Tongue (tissue), 2 donors: ENCODE data around the gene TNNT3. TPM values are rescaled to one million over a fixed set of nuclear protein-coding genes. Genes with fewer than 3 reads are reported as not detected.
"Not testable (repeated sequence)": the region's sequence is repeated elsewhere in the genome, so short reads cannot be mapped to it uniquely, and the experiment has no call there.

Experiments used
- DNase-seq: peaks from one replicate; pipeline ENCODE4 v3.0.0-alpha.2; 2015
- total RNA-seq: library from RNA; depleted of rRNA; stranded (reverse); fragments of >200 nt; gene quantifications from one replicate; pipeline ENCODE4 v1.2.3, GENCODE V29; 2014

The TNNT3 gene
- total RNA-seq, 1 donor from 2014 or later: 5,696 TPM

GRCh38 chr11:1935156-1936071, 15.9 kb downstream of the TNNT3 start:
- no peak for DNase-seq

GRCh38 chr11:1936072-1936780, 16.7 kb downstream of the TNNT3 start:
- DNase-seq: no peak

GRCh38 chr11:1936781-1937615, 17.5 kb downstream of the TNNT3 start:
- DNase-seq: no peak

- DNase-seq: no peak
These were observed 18.3 kb downstream of the TNNT3 start for GRCh38 chr11:1937616-1938342.

- DNase-seq: no peak
These were observed 19.0 kb downstream of the TNNT3 start for GRCh38 chr11:1938343-1939005.

- peak; percentile 80 for DNase-seq
These were observed 19.6 kb downstream of the TNNT3 start for GRCh38 chr11:1939006-1939625.

- not testable (repeated sequence) for DNase-seq
These were observed 20.3 kb downstream of the TNNT3 start for GRCh38 chr11:1939788-1940187.

- DNase-seq: no peak
These were observed 23.2 kb downstream of the TNNT3 start for GRCh38 chr11:1942558-1943260.

GRCh38 chr11:1943576-1943975, 24.1 kb downstream of the TNNT3 start:
- DNase-seq: no peak

- peak; percentile 49 for DNase-seq
These were observed 24.5 kb downstream of the TNNT3 start for GRCh38 chr11:1943977-1944376.

- DNase-seq: no peak
These were observed 27.4 kb downstream of the TNNT3 start, which contains the start of gene MRPL23 for GRCh38 chr11:1946812-1947484. MRPL23 (plus strand) TSS chr11:1947332; CDS start chr11:1947363, 31 bp downstream.

GRCh38 chr11:1947592-1948237, 28.2 kb downstream of the TNNT3 start:
- DNase-seq: no peak

- no peak for DNase-seq
These were observed 28.9 kb downstream of the TNNT3 start for GRCh38 chr11:1948389-1948788.

GRCh38 chr11:1949302-1949701, 29.8 kb downstream of the TNNT3 start:
- DNase-seq: no peak

- DNase-seq: no peak
These were observed 30.4 kb downstream of the TNNT3 start for GRCh38 chr11:1949922-1950321.

- DNase-seq: no peak
These were observed 33.4 kb downstream of the TNNT3 start for GRCh38 chr11:1952806-1953482.

GRCh38 chr11:1953489-1954266, 34.2 kb downstream of the TNNT3 start:
- DNase-seq: no peak
